Uterus (tissue), 4 donors: ENCODE measurements around the gene CPA1. TPM values are rescaled to one million over a fixed set of nuclear protein-coding genes. Genes with fewer than 3 reads are reported as not detected.
A peak's percentile ranks its signal among the peaks of the same experiment; 100 is the strongest.

Source experiments
- DNase-seq, 2 donors: peaks; one replicate each; pipeline ENCODE4 v3.0.0-alpha.2; 2019 to 2020
- H3K27ac ChIP-seq, 2 donors: fragments of 200-600 bp; sonication (generic); 1 replicate in 1 of 2; 2 replicates in 1 of 2; pipeline ENCODE4 v1.5.1; 2016 to 2018
- H3K27me3 ChIP-seq, 2 donors: fragments of 200-600 bp; sonication (generic); one replicate each; pipeline ENCODE4 v1.5.1; 2018 to 2019; ENCODE audit warnings: control low read depth in 1 of 2
- H3K36me3 ChIP-seq, 2 donors: fragments of 200-600 bp; sonication (generic); one replicate each; pipeline ENCODE4 v1.5.1; 2019; ENCODE audit warnings: control low read depth in 1 of 2
- H3K4me1 ChIP-seq, 2 donors: fragments of 200-600 bp; sonication (generic); one replicate each; pipeline ENCODE4 v1.5.1; 2018 to 2019; ENCODE audit warnings: control low read depth in 1 of 2
- H3K4me3 ChIP-seq, 2 donors: fragments of 200-600 bp; sonication (generic); 1 replicate in 1 of 2; 2 replicates in 1 of 2; pipeline ENCODE4 v1.5.1; 2018 to 2019; ENCODE audit warnings: mild to moderate bottlenecking in 1 of 2
- H3K9me3 ChIP-seq, 2 donors: fragments of 200-600 bp; sonication (generic); one replicate each; pipeline ENCODE4 v1.5.1; 2019; ENCODE audit warnings: control low read depth in 1 of 2
- POLR2A ChIP-seq, 2 donors: fragments of 450-650 bp; IDR thresholded peaks; one replicate each; pipeline ENCODE4 v1.6.1; 2016; ENCODE audit warnings: antibody characterized with exemption in 2 of 2, mild to moderate bottlenecking in 1 of 2, moderate library complexity in 1 of 2
- intact Hi-C: fragments of 100-400 bp; cut with DNase I; formaldehyde crosslinking; loops from one replicate; pipeline ENCODE4 v1.15.1; 2023; ENCODE audit warnings: low total_unique reads
- total RNA-seq, 4 donors: library from RNA; depleted of rRNA in 3 of 4; stranded (reverse); fragments of >200 nt in 3 of 4; gene quantifications; one replicate each; pipeline versions ENCODE4 v1.1.0 to v1.2.4, GENCODE V29; 2014 to 2023
- TF ChIP-seq, protein P1 (sequence below), 4 experiments: fragments of 200-600 bp in 2 of 4; fragments of 450-650 bp in 2 of 4; sonication (generic) in 2 of 4; IDR thresholded peaks; one replicate each; pipeline ENCODE4 v1.5.1; 2016 to 2019; ENCODE audit warnings: antibody characterized with exemption in 4 of 4, mild to moderate bottlenecking in 2 of 4, moderate library complexity in 1 of 4
- donor health status: DM: yes; HTN: yes; CAD: no.

The CPA1 gene
- total RNA-seq, 4 donors from 2014 or later: 0.46 to 3.8 TPM; not detected in 2

DNA sequence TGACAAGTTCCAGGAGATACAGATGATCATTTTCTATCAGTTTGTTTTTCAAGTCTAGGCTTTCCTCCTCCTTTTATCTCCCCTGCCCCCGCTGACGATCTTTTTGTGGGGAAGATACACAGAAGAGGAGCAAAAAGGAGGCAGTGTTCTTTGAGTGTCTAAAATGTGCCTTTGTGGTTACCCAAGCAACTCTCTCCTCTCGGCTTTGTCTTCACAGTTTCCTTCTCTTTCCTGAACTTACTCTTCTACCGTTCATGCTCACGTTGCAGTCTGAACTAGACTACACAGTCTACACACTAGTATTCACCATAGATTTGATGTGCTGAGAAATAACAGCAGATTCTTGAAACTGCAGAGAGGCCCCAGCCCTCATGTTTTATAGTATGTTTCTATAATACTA lies 36.9 kb downstream of the CPA1 start:
- Histone ChIP-seq H3K36me3 (no peaks in the 10 kb centered on the region), H3K27ac (peak overlapping the region in 1 of 2 donors; percentile 43), H3K4me1 (no peaks in the 10 kb centered on the region), H3K27me3 (no peaks in the 10 kb centered on the region), H3K9me3 (no peaks in the 10 kb centered on the region), H3K4me3 (no peak overlapping the region)
- no peak for DNase-seq
- TF ChIP-seq POLR2A (IDR thresholded peaks at IDR 0.05): no peak
- TF ChIP-seq, protein P1, sequence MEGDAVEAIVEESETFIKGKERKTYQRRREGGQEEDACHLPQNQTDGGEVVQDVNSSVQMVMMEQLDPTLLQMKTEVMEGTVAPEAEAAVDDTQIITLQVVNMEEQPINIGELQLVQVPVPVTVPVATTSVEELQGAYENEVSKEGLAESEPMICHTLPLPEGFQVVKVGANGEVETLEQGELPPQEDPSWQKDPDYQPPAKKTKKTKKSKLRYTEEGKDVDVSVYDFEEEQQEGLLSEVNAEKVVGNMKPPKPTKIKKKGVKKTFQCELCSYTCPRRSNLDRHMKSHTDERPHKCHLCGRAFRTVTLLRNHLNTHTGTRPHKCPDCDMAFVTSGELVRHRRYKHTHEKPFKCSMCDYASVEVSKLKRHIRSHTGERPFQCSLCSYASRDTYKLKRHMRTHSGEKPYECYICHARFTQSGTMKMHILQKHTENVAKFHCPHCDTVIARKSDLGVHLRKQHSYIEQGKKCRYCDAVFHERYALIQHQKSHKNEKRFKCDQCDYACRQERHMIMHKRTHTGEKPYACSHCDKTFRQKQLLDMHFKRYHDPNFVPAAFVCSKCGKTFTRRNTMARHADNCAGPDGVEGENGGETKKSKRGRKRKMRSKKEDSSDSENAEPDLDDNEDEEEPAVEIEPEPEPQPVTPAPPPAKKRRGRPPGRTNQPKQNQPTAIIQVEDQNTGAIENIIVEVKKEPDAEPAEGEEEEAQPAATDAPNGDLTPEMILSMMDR (IDR thresholded peaks at IDR 0.05): no peak
- intact Hi-C loops: no loop called here

DNA sequence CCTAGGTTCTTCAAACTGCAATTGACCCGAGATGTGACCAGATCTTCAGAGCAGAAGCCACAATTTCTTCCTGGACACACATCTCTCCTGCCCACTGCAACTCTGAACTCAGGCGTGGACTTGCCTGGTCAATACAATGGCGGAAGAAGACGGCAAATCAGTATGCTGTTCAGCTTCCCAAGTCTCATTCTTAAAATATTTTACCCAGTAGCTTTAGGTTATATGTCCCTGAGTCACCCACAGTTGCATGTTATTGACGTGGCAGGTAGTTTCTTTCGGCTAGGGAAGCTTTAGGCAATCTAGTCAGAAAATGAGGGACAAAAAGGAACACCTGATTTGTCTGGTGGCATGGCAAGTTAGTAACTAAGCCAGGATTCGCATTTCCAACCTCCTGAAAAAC lies 38.0 kb downstream of the CPA1 start:
- Histone ChIP-seq H3K27me3 (no peaks in the 10 kb centered on the region), H3K4me1 (no peaks in the 10 kb centered on the region), H3K4me3 (no peak overlapping the region), H3K27ac (no peak overlapping the region), H3K9me3 (no peaks in the 10 kb centered on the region), H3K36me3 (no peaks in the 10 kb centered on the region)
- TF ChIP-seq, protein P1 (IDR thresholded peaks at IDR 0.05): no peak
- TF ChIP-seq POLR2A (IDR thresholded peaks at IDR 0.05): no peak
- intact Hi-C loops: no loop called here
- DNase-seq: no peak

DNA sequence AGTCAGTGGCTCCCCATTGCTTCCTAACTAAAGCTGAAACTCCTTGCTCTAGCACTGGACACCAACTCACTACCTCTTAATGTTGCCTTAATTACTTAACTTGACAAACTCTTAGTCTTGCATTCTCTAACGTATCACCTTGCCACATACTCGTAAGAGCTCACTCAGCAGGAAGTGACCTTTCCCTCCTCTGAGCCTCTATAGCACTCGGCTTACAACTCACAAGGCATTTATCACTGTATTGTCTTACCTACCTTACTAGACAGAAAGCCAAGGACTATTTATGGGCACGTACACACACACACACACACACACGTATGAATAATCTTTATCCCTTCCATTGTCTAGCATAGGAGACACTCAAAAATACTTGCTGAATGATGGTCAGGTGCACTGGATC lies 39.4 kb downstream of the CPA1 start:
- Histone ChIP-seq H3K27ac (no peak overlapping the region), H3K36me3 (no peaks in the 10 kb centered on the region), H3K4me1 (no peaks in the 10 kb centered on the region), H3K27me3 (no peaks in the 10 kb centered on the region), H3K9me3 (no peaks in the 10 kb centered on the region), H3K4me3 (no peak overlapping the region)
- no peak for TF ChIP-seq POLR2A (IDR thresholded peaks at IDR 0.05)
- TF ChIP-seq, protein P1 (IDR thresholded peaks at IDR 0.05): no peak
- intact Hi-C loops: no loop called here
- DNase-seq: no peak

DNA sequence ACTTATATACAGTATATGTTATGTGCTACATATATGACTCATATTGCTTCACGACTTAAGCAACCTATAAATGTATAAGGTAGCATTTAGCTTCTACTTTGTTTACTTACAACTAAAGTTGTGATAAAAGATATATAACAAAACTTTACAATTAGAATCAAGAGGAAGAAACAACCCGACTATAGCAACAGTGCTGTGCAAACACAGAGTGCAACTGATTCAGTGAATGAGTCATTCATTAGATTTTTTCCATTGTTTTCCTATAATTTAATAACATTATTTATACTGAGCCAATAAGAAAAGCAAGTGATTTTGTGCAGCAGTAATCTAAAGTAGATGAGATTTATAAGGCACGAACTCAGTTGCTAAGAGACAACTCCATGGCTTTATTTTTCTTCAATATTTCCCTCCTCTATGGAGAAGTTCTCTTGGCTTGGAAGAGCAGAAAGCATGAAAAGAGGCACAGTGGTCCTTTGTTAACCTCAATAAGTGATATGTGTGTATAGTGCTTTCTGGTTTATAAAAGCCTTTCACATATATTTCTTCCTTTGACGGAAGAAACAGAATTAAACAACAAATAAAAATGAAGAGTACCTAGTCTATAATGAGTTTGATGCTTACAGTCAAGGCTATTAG lies 40.8 kb downstream of the CPA1 start:
- Histone ChIP-seq H3K27ac (no peak overlapping the region), H3K27me3 (no peaks in the 10 kb centered on the region), H3K9me3 (no peaks in the 10 kb centered on the region), H3K4me1 (no peaks in the 10 kb centered on the region), H3K36me3 (no peaks in the 10 kb centered on the region), H3K4me3 (no peak overlapping the region)
- TF ChIP-seq POLR2A (IDR thresholded peaks at IDR 0.05): no peak
- TF ChIP-seq, protein P1 (IDR thresholded peaks at IDR 0.05): no peak
- no peak for DNase-seq
- intact Hi-C loops: no loop called here

DNA sequence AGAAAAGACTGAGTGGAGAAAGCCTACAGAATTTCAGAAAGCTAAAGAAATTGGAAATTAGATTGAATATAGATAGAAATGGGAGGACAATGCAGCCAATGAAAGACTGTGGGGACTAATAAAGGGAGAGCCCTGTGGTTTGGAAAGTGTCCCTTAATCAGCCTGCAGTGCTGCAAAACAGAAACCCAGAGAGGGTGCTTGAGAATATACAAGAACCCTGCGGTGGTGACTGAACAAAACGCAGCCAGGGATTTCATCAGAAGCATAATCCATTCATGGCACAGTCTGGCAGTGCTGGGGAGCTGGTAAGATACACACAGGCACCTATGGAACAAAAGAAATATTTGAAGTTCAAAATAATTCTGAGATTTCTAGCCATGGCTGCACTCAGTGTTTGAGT lies 41.4 kb downstream of the CPA1 start:
- Histone ChIP-seq H3K4me3 (no peak overlapping the region), H3K9me3 (no peaks in the 10 kb centered on the region), H3K27ac (no peak overlapping the region), H3K27me3 (no peaks in the 10 kb centered on the region), H3K4me1 (no peaks in the 10 kb centered on the region), H3K36me3 (no peaks in the 10 kb centered on the region)
- no peak for DNase-seq
- intact Hi-C loops: no loop called here
- no peak for TF ChIP-seq POLR2A (IDR thresholded peaks at IDR 0.05)
- TF ChIP-seq, protein P1 (IDR thresholded peaks at IDR 0.05): no peak
